NCI-H1436 (cell line): ENCODE data around the gene MKI67.
"Not testable (repeated sequence)": the region's sequence is repeated elsewhere in the genome, so short reads cannot be mapped to it uniquely, and the experiment has no call there.

Experiments used
- DNase-seq: peaks from one replicate; lab custom pipeline; 2025; lab: John Stamatoyannopoulos, UW

The MKI67 gene

DNA sequence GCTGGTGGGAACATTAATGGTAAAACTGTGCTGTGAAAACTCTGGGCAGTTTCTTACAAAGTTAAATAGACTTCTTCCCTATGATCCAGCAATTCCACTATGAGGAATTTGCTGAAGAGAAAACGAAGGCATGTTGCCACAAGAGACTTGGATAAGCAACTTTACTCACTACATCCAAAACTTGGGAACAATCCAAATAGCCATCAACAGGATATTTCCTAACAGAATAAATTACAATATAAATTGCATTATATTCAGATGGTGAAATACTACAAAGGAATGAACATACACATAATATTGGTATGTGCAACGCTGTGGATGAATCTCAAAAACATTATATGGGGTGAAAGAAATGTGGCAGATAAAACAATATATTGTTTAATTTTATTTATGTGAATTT, 21.4 kb upstream of the MKI67 start:
- no peak for DNase-seq

DNA sequence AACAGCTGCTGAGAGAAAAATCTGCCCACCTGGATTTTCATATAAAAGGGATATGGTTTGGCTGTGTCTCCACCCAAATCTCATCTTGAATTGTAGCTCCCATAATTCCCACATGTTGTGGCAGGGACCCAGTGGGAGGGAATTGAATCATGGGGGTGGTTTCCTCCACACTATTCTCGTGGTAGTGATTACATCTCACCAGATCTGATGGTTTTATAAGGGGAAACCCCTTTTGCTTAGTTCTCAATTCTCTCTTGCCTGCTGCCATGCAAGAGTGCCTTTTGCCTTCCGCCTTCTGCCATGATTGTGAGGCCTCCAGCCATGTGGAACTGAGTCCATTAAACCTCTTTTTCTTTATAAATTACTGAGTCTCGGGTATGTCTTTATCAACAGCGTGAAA, 20.8 kb upstream of the MKI67 start:
- DNase-seq, result no peak

- DNase-seq, result no peak
Observed at GRCh38 chr10:128144547-128144946, 18.3 kb upstream of the MKI67 start.

- DNase-seq, result no peak
Observed at GRCh38 chr10:128143531-128143930, 17.3 kb upstream of the MKI67 start.

- DNase-seq, result no peak
Observed at GRCh38 chr10:128140425-128140824, 14.2 kb upstream of the MKI67 start.

GRCh38 chr10:128138429-128138828, 12.2 kb upstream of the MKI67 start:
- not testable (repeated sequence) for DNase-seq

DNA sequence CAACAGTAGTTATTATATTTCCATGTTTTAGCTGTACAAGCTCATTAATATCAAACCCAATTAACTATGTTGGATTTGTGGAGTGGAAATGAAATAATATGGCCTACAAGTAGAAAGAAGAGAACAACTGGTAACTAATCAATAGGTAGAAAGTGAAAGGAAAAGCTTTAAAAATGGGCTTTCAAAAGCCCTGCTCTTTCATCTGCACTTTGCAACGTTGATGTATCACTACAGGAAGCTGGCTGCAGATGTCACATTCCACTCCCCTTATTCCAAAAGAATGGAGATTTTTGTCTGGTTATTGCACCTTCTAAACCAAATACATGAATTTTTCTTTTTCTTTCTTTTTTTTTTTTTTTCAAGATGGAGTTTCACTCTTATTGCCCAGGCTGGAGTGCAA, 11.7 kb upstream of the MKI67 start:
- DNase-seq, result no peak

GRCh38 chr10:128130051-128130450, 3.8 kb upstream of the MKI67 start:
- no peak for DNase-seq

DNA sequence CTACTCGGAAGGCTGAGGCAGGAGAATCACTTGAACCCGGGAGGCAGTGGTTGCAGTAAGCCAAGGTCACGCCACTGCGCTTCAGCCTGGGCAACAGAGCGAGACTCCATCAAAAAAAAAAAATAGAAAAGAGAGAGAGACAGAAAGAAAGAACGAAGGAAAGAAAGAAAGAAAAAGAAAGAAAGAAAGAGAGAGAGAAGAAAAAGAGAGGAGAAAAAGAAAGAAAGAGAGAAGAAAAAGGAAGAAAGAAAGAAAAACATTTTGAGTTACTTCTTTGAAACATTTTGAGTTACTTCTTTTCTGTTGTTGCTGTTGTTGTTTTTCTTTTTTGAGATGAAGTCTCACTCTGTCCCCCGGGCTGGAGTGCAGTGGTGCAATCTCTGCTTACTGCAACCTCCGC, 2.4 kb upstream of the MKI67 start:
- DNase-seq, result no peak

DNA sequence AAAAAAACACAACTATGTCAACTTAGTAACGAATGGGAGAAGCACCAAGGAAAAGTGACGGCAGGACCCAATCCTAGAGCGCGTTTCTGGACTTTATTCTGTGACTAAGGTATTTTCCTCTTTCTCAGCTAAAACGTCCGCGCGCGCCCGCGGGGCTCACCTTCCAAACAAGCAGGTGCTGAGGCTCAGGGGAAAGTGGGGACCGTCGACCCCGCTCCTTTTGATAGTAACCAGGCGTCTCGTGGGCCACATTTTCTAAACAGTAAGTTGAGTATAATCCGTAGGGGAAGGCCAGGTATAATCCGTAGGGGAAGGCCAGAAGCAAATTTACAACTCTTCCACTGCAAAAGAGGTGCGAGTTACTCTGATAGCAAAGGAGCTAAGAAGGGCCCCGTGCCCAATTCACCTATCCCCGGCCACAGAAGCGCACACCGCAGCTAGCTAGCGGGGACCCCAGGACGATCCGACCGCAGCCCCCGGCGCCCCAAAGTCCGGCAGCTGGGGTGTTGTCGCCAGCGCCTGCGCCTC, 743 bp downstream of the MKI67 start:
- DNase-seq, result no peak

GRCh38 chr10:128124813-128125403, 1.3 kb downstream of the MKI67 start:
- no peak for DNase-seq

GRCh38 chr10:128123846-128124245, 2.4 kb downstream of the MKI67 start:
- no peak for DNase-seq

DNA sequence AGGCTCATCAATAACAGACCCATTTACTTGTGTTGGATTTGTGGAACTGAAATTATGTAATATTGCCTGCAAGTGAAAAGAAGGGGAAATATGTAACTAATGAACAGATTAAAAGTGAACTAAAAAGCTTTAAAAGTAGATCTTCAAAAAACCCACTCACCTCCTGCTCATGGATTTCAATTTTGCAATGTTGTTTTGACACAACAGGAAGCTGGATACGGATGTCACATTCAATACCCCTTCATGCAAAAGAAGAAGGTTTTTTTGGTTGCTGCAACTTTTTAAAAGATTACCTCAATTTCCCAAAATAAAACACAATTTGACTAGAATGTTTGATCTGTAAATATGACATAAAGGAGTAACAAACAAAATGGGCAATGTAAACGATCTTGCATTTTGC, 3.3 kb downstream of the MKI67 start:
- no peak for DNase-seq

- DNase-seq, result no peak
Observed at GRCh38 chr10:128121750-128122412, 4.3 kb downstream of the MKI67 start.

GRCh38 chr10:128116851-128117615, 9.2 kb downstream of the MKI67 start:
- DNase-seq, result no peak

GRCh38 chr10:128116187-128116586, 10.0 kb downstream of the MKI67 start:
- no peak for DNase-seq

DNA sequence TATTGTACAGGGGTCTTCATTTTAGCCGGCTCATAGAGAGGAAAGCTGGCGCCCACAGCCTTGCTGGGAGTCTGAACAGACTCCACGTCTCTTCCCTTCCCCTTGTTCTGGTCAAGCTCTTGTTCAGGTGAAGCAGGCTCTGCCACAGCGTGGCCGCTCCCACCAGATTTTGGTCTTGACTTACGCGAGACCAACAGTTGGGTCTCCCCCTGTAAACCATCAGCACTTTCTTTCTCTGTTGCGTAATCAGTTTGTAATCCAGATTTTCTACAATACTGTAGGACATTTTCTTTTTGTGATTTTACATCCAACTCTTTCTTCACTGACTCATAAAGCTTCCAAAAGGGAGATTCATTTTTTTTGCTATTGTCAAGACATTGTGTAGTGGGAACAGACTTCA, 10.9 kb downstream of the MKI67 start:
- no peak for DNase-seq

- DNase-seq, result no peak
Observed at GRCh38 chr10:128114901-128115300, 11.3 kb downstream of the MKI67 start.

- DNase-seq, result no peak
Observed at GRCh38 chr10:128113026-128113425, 13.2 kb downstream of the MKI67 start.

GRCh38 chr10:128111696-128112095, 14.5 kb downstream of the MKI67 start:
- no peak for DNase-seq

DNA sequence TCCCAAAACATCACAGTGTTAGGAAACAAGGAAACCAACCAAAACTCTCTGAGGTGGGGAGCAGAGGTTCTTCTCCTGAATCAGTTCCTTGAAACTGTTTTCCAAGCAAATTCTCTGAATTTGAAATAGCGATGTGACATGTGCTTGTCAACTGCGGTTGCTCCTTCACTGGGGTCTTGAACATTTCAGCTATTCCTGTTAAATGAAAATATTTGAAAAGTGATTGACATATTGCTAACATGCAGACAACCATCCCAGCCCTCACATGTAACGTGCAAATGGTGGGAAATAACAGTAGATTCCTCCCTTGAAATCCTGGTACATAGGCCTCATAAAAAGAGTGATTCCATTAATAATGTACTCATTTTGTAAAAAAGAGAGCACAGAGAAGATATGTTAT, 15.9 kb downstream of the MKI67 start:
- DNase-seq, result no peak

DNA sequence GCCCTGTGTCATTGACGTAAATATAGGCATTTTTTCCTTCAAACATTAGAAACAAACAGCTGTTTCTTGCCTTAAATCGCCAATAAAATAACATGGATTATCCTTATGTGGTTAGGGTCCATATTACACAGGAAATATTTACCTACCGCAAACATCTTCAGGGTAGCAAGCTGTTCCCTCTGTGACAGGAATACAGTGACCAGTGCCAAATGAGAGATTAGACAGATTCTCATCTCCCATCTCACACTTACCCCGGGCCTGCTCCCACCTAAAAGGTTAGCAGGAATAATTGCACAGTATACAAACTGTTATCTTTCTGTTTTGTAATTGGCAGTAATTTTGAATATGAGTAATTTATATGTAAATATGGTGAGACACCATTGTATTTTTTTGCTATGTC, 16.5 kb downstream of the MKI67 start:
- DNase-seq, result no peak

DNA sequence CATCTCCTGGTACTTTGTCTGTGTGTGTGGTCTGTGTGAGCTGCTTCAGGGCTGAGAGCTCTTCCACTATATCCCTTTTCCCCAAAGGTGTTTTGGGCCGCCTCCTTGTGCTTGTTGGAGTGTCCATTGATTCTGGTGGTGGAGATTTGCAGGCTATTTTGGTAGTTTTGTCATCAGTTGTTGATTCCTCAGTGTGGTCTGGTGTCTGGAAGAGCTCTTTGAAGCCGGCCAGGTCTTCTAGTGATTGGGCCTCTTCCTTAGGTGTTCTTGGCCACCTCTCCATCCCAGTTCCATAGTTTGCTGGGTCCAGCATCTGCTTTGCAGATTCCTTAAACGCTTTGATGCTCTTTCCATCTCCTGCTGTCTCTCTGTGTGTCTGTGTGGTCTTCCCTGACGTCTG, 20.8 kb downstream of the MKI67 start:
- DNase-seq, result no peak
